IMR-90 (cell line): ENCODE measurements around the gene PRXL2B. TPM values are rescaled to one million over a fixed set of nuclear protein-coding genes. Genes with fewer than 3 reads are reported as not detected.

Experiments
- ATAC-seq: fragments of 200-7000 bp; cut with Tn5 transposase; 2 replicates; pipeline ENCODE4 v1.9.1; 2020; ENCODE audit warnings: low read depth, mild to moderate bottlenecking, moderate library complexity
- BruUV-seq: library from RNA; stranded (reverse); fragments of 400-500 nt; replicated peaks from 2 replicates; lab custom pipeline; 2021; lab: Mats Ljungman, UMichigan
- CTCF ChIA-PET: fragments of 300-600 bp; formaldehyde crosslinking; extraction: SDS; loops from one replicate; lab custom pipeline; 2021; ENCODE audit warnings: antibody characterized with exemption; lab: Yijun Ruan, JAX
- POLR2A ChIA-PET: fragments of 300-600 bp; sonication (Branson Sonifier 250); formaldehyde crosslinking; loops from one replicate; lab custom pipeline; 2022; ENCODE audit warnings: antibody characterized with exemption; ENCODE audit not compliant: unreplicated experiment; lab: Charles Lee
- DNase-seq: peaks from one replicate; pipeline ENCODE4 v3.0.0; 2013
- H2AFZ ChIP-seq: replicated peaks from 2 replicates; pipeline ENCODE3; 2013; ENCODE audit warnings: low read length, mild to moderate bottlenecking; ENCODE audit not compliant: poor library complexity
- H2AK5ac ChIP-seq: 2 replicates; pipeline ENCODE4 v1.6.1; 2013; ENCODE audit warnings: low read depth, low read length, inconsistent platforms
- H2AK9ac ChIP-seq: replicated peaks from 2 replicates; pipeline ENCODE3; 2013; ENCODE audit warnings: mild to moderate bottlenecking, low read depth, low read length, moderate library complexity; ENCODE audit not compliant: poor library complexity
- H2BK120ac ChIP-seq: 2 replicates; pipeline ENCODE4 v1.6.1; 2013; ENCODE audit warnings: low read depth, low read length, inconsistent platforms
- H2BK15ac ChIP-seq: 3 replicates; pipeline ENCODE4 v1.6.1; 2013; ENCODE audit warnings: low read depth, low read length, inconsistent platforms
- H2BK20ac ChIP-seq: 2 replicates; pipeline ENCODE4 v1.6.1; 2013; ENCODE audit warnings: low read depth, mild to moderate bottlenecking, inconsistent platforms, low read length, moderate library complexity
- H2BK5ac ChIP-seq: 2 replicates; pipeline ENCODE4 v1.6.1; 2013; ENCODE audit warnings: mild to moderate bottlenecking, low read depth, low read length, inconsistent platforms; ENCODE audit not compliant: poor library complexity, severe bottlenecking
- H3K14ac ChIP-seq: replicated peaks from 2 replicates; pipeline ENCODE4 v1.6.1; 2013; ENCODE audit warnings: low read depth, low read length, inconsistent platforms
- H3K18ac ChIP-seq: 2 replicates; pipeline ENCODE4 v1.6.1; 2013; ENCODE audit warnings: low read depth, low read length, control low read depth
- H3K23ac ChIP-seq: 2 replicates; pipeline ENCODE4 v1.6.1; 2013; ENCODE audit warnings: low read depth, low read length, inconsistent platforms
- H3K27ac ChIP-seq: 2 replicates; pipeline ENCODE4 v1.5.1; 2013; ENCODE audit warnings: mild to moderate bottlenecking, control low read depth, low read length; ENCODE audit not compliant: insufficient read depth
- H3K27me3 ChIP-seq: 2 replicates; pipeline ENCODE4 v1.6.1; 2013; ENCODE audit warnings: low read length; ENCODE audit not compliant: control insufficient read depth, insufficient read depth
- H3K36me3 ChIP-seq: 2 replicates; pipeline ENCODE4 v1.6.1; 2013; ENCODE audit warnings: low read length, mixed read lengths; ENCODE audit not compliant: control insufficient read depth, insufficient read depth
- H3K4ac ChIP-seq: 2 replicates; pipeline ENCODE4 v1.6.1; 2013; ENCODE audit warnings: low read depth, low read length, inconsistent platforms
- H3K4me1 ChIP-seq: 2 replicates; pipeline ENCODE4 v1.6.1; 2013; ENCODE audit warnings: low read length, mixed read lengths; ENCODE audit not compliant: control insufficient read depth, insufficient read depth
- H3K4me2 ChIP-seq: 2 replicates; pipeline ENCODE4 v1.6.1; 2013; ENCODE audit warnings: low read depth, mild to moderate bottlenecking, control low read depth, low read length, moderate library complexity
- H3K4me3 ChIP-seq: 2 replicates; pipeline ENCODE4 v1.5.1; 2013; ENCODE audit warnings: low read depth, mild to moderate bottlenecking, control low read depth, low read length, moderate library complexity; ENCODE audit not compliant: insufficient read depth
- H3K56ac ChIP-seq: 2 replicates; pipeline ENCODE4 v1.6.1; 2013; ENCODE audit warnings: low read length, inconsistent platforms; ENCODE audit not compliant: insufficient read depth; ENCODE audit errors: extremely low read depth
- H3K79me1 ChIP-seq, 2 experiments: 2 replicates each; pipeline ENCODE4 v1.6.1; 2013; ENCODE audit warnings: low read length in 2 of 2, inconsistent platforms in 1 of 2, low read depth in 1 of 2
- H3K9ac ChIP-seq: 2 replicates; pipeline ENCODE4 v1.6.1; 2013; ENCODE audit warnings: low read depth, low read length, control low read depth
- H3K9me1 ChIP-seq: 2 replicates; pipeline ENCODE4 v1.6.1; 2013; ENCODE audit warnings: low read length, inconsistent platforms; ENCODE audit not compliant: insufficient read depth
- H3K9me3 ChIP-seq: 2 replicates; pipeline ENCODE4 v1.6.1; 2013; ENCODE audit warnings: low read length; ENCODE audit not compliant: control insufficient read depth, insufficient read depth
- H4K20me1 ChIP-seq: 2 replicates; pipeline ENCODE4 v1.6.1; 2013; ENCODE audit warnings: low read length, inconsistent platforms; ENCODE audit not compliant: insufficient read depth
- H4K5ac ChIP-seq: 2 replicates; pipeline ENCODE4 v1.6.1; 2013; ENCODE audit warnings: mild to moderate bottlenecking, low read depth, low read length, control low read depth
- H4K8ac ChIP-seq, 2 experiments: 2 replicates each; pipeline ENCODE4 v1.6.1; 2013; ENCODE audit warnings: low read depth in 2 of 2, low read length in 2 of 2, control low read depth in 1 of 2, inconsistent platforms in 1 of 2
- H4K91ac ChIP-seq: 2 replicates; pipeline ENCODE4 v1.6.1; 2013; ENCODE audit warnings: low read depth, low read length, inconsistent platforms; ENCODE audit not compliant: insufficient read depth
- BHLHE40 ChIP-seq: fragments of 150-350 bp; IDR thresholded peaks from 2 replicates; pipeline ENCODE4 v1.6.1; 2016; ENCODE audit warnings: mild to moderate bottlenecking, low read depth, low read length
- CEBPB ChIP-seq: IDR thresholded peaks from 2 replicates; pipeline ENCODE4 v1.6.1; 2012; ENCODE audit warnings: low read depth, low read length, improper control_type of control experiment
- CHD1 ChIP-seq: IDR thresholded peaks from 2 replicates; pipeline ENCODE4 v1.6.1; 2012; ENCODE audit warnings: low read depth, low read length, improper control_type of control experiment
- CTCF ChIP-seq: conservative IDR thresholded peaks from 2 replicates; pipeline ENCODE4 v1.5.1; 2012; ENCODE audit warnings: mild to moderate bottlenecking, low read depth, low read length, improper control_type of control experiment
- ELK1 ChIP-seq: fragments of 150-350 bp; IDR thresholded peaks from 2 replicates; pipeline ENCODE4 v1.6.1; 2016; ENCODE audit warnings: low read depth, mild to moderate bottlenecking, low read length, moderate library complexity, borderline replicate concordance
- FOS ChIP-seq: fragments of 150-350 bp; IDR thresholded peaks from 2 replicates; pipeline ENCODE4 v1.6.1; 2016; ENCODE audit warnings: low read depth, low read length
- MAFK ChIP-seq: IDR thresholded peaks from 2 replicates; pipeline ENCODE4 v1.6.1; 2012; ENCODE audit warnings: low read depth, low read length, improper control_type of control experiment
- MAZ ChIP-seq: IDR thresholded peaks from 2 replicates; pipeline ENCODE4 v1.6.1; 2012; ENCODE audit warnings: low read depth, mild to moderate bottlenecking, low read length, improper control_type of control experiment, moderate library complexity, borderline replicate concordance
- MXI1 ChIP-seq: IDR thresholded peaks from 2 replicates; pipeline ENCODE4 v1.6.1; 2012; ENCODE audit warnings: low read depth, mild to moderate bottlenecking, low read length, moderate library complexity, borderline replicate concordance
- NFE2L2 ChIP-seq: fragments of 150-350 bp; IDR thresholded peaks from 2 replicates; pipeline ENCODE4 v1.6.1; 2016; ENCODE audit warnings: low read depth, mild to moderate bottlenecking, low read length
- POLR2A ChIP-seq: IDR thresholded peaks from 2 replicates; pipeline ENCODE4 v1.6.1; 2012; ENCODE audit warnings: mild to moderate bottlenecking, low read depth, low read length
- RAD21 ChIP-seq: IDR thresholded peaks from 2 replicates; pipeline ENCODE4 v1.6.1; 2012; ENCODE audit warnings: low read length, improper control_type of control experiment
- RCOR1 ChIP-seq: IDR thresholded peaks from 2 replicates; pipeline ENCODE4 v1.6.1; 2012; ENCODE audit warnings: mild to moderate bottlenecking, low read length, improper control_type of control experiment; ENCODE audit not compliant: insufficient replicate concordance
- RFX5 ChIP-seq: IDR thresholded peaks from 2 replicates; pipeline ENCODE4 v1.8.0; 2012; ENCODE audit warnings: low read depth, mild to moderate bottlenecking, low read length, moderate library complexity
- SMC3 ChIP-seq: fragments of 150-350 bp; IDR thresholded peaks from 2 replicates; pipeline ENCODE4 v1.6.1; 2016; ENCODE audit warnings: low read depth, mild to moderate bottlenecking, antibody characterized with exemption, low read length, moderate library complexity
- WGBS, 2 experiments: methylation state at CpG; one replicate each; pipeline versions ENCODE4 v1.1.5 to v1.1.7; 2013; ENCODE audit warnings: missing lambda C conversion rate in 2 of 2; ENCODE audit not compliant: insufficient read length in 1 of 2; ENCODE audit errors: extremely low coverage in 2 of 2; 5-methylcytosine and 5-hydroxymethylcytosine counted together
- dilution Hi-C: fragments of 300-500 bp; cut with HindIII; formaldehyde crosslinking; loops from one replicate; pipeline ENCODE4 v1.14.3; 2018; ENCODE audit warnings: low sequenced_read_pairs; ENCODE audit not compliant: unreplicated experiment
- in situ Hi-C: fragments of 300-500 bp; cut with MboI; formaldehyde crosslinking; loops from 3 replicates; pipeline ENCODE4 v1.14.3; 2019; ENCODE audit warnings: low sequenced_read_pairs, inconsistent platforms, mixed read lengths
- intact Hi-C: fragments of 100-400 bp; cut with micrococcal nuclease; formaldehyde crosslinking; loops from 2 replicates; pipeline ENCODE4 v1.10.0; 2022
- polyA plus RNA-seq, 3 experiments: library from polyadenylated mRNA; depleted of rRNA; stranded (reverse); fragments of >200 nt; gene quantifications; 2 replicates each; pipeline ENCODE4 v1.2.3, GENCODE V29; 2012; ENCODE audit warnings: low replicate concordance in 1 of 3
- total RNA-seq: library from RNA; depleted of rRNA; stranded (reverse); fragments of >200 nt; gene quantifications from 2 replicates; pipeline ENCODE4 v1.2.3, GENCODE V29; 2012
- TF ChIP-seq, protein P1 (sequence below): fragments of 150-350 bp; IDR thresholded peaks from 2 replicates; pipeline ENCODE4 v1.6.1; 2017; ENCODE audit warnings: mild to moderate bottlenecking, antibody characterized with exemption, low read length, low read depth

Gene PRXL2B
- total and polyA plus RNA-seq, 2 of the 4 experiments (the other 2 are of a cell fraction): 10.9 to 22.3 TPM

DNA sequence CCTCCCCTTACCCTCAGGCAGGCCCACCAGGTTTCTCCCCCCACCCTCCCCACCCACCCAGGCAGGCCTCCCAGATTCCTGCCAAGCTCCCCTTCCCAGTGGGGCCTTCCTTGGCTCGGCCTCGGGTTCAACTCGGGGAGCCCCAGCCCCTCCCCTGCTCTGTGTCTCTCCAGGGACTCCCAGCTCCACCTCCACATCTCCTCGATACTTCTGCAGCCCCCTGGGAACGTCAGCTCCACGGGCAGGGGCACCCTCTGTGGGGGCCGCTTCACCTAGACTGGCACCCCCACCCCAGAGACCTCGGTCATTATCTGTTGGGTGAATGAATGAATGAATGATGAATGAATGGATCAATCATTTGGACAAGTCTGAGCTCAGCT lies 45.5 kb downstream of the PRXL2B start:
- in situ Hi-C loops: no loop called here
- no peak for ATAC-seq
- Histone ChIP-seq H2BK120ac (no peak overlapping the region), H4K5ac (no peak overlapping the region), H2AK9ac (no peak overlapping the region), H2AFZ (no peak overlapping the region), H2BK5ac (no peak overlapping the region), H2BK20ac (no peak overlapping the region), H2BK15ac (no peak overlapping the region), H3K23ac (no peak overlapping the region), H3K4me3 (no peak overlapping the region), H3K14ac (no peak overlapping the region), H3K79me1 (no peaks in the 10 kb centered on the region), H3K27ac (no peak overlapping the region), H3K36me3 (no peaks in the 10 kb centered on the region), H3K4ac (no peak overlapping the region), H3K4me1 (no peaks in the 10 kb centered on the region), H3K27me3 (peaks cover 12% of the 10 kb centered on the region), H4K20me1 (no peaks in the 10 kb centered on the region), H2AK5ac (no peak overlapping the region), H3K4me2 (no peak overlapping the region), H4K8ac (no peak overlapping the region), H3K18ac (no peak overlapping the region), H3K9ac (no peak overlapping the region), H3K9me1 (no peaks in the 10 kb centered on the region), H3K9me3 (peaks cover 4% of the 10 kb centered on the region; the same call in 1 of the 2 replicates), H4K91ac (no peak overlapping the region), H3K56ac (no peak overlapping the region)
- CTCF ChIA-PET: no interaction called here
- BruUV-seq: no TSS peak
- intact Hi-C loops: no loop called here
- no peak for DNase-seq
- POLR2A ChIA-PET: no interaction called here
- TF ChIP-seq NFE2L2: no peak
- TF ChIP-seq RCOR1: no peak
- TF ChIP-seq SMC3: no peak
- no peak for TF ChIP-seq BHLHE40
- TF ChIP-seq RFX5: no peak
- no peak for TF ChIP-seq RAD21
- no peak for TF ChIP-seq POLR2A
- TF ChIP-seq MXI1: no peak
- no peak for TF ChIP-seq CHD1
- no peak for TF ChIP-seq CEBPB
- TF ChIP-seq, protein P1, sequence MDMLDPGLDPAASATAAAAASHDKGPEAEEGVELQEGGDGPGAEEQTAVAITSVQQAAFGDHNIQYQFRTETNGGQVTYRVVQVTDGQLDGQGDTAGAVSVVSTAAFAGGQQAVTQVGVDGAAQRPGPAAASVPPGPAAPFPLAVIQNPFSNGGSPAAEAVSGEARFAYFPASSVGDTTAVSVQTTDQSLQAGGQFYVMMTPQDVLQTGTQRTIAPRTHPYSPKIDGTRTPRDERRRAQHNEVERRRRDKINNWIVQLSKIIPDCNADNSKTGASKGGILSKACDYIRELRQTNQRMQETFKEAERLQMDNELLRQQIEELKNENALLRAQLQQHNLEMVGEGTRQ: no peak
- no peak for TF ChIP-seq MAFK
- TF ChIP-seq FOS: no peak
- TF ChIP-seq CTCF: no peak
- TF ChIP-seq MAZ: no peak
- TF ChIP-seq ELK1: no peak
- dilution Hi-C loops: no loop called here
- no CpG with 5 or more reads among the region's 8 CpGs for WGBS, 2 experiments
